ENCODE data around the gene TMEM139.

The TMEM139 gene

GRCh38 chr7:143284591-143285469, at the start of gene TMEM139:
TSS of gene TMEM139 (plus strand) at chr7:143284958. CDS start at chr7:143285958, 1,000 bp downstream.
- Histone ChIP-seq H3K9me3 (ENCODE audit: severe bottlenecking) (peaks cover 10% of the 10 kb centered on the region), H3K4me3 (ENCODE audit: low read depth, low read length) (no peak within 1 kb of the TSS), H3K27ac (no peak within 1 kb of the TSS), H3K36me3 (peaks cover 9% of the 10 kb centered on the region), H3K27me3 (ENCODE audit: insufficient read depth, low read depth, severe bottlenecking) (no peaks in the 10 kb centered on the region)
- DNase-seq, result no peak
- TF ChIP-seq CTCF (IDR thresholded peaks at IDR 0.05; ENCODE audit: low read depth, low read length), result no peak

GRCh38 chr7:143235561-143235960, 49.2 kb upstream of the TMEM139 start:
- H3K4me3 ChIP-seq (ENCODE audit: low read depth, low read length), result no peak overlapping the region
- DNase-seq, result no peak
- no peaks in the 10 kb centered on the region for H3K36me3 ChIP-seq
- H3K9me3 ChIP-seq (ENCODE audit: severe bottlenecking), result peaks cover 15% of the 10 kb centered on the region
- H3K27ac ChIP-seq, result no peak overlapping the region
- TF ChIP-seq CTCF (IDR thresholded peaks at IDR 0.05; ENCODE audit: low read depth, low read length), result no peak
- H3K27me3 ChIP-seq (ENCODE audit: insufficient read depth, low read depth, severe bottlenecking), result no peaks in the 10 kb centered on the region

- no peak overlapping the region for H3K27ac ChIP-seq
- peaks cover 15% of the 10 kb centered on the region for H3K9me3 ChIP-seq (ENCODE audit: severe bottlenecking)
- H3K36me3 ChIP-seq, result no peaks in the 10 kb centered on the region
- H3K4me3 ChIP-seq (ENCODE audit: low read depth, low read length), result no peak overlapping the region
- DNase-seq, result no peak
- H3K27me3 ChIP-seq (ENCODE audit: insufficient read depth, low read depth, severe bottlenecking), result no peaks in the 10 kb centered on the region
- no peak for TF ChIP-seq CTCF (IDR thresholded peaks at IDR 0.05; ENCODE audit: low read depth, low read length)
These were observed 48.3 kb upstream of the TMEM139 start for GRCh38 chr7:143236408-143236990.

GRCh38 chr7:143237366-143237765, 47.4 kb upstream of the TMEM139 start:
- H3K36me3 ChIP-seq, result no peaks in the 10 kb centered on the region

GRCh38 chr7:143238289-143238980, 46.3 kb upstream of the TMEM139 start:
- no peak overlapping the region for H3K4me3 ChIP-seq (ENCODE audit: low read depth, low read length)
- peaks cover 15% of the 10 kb centered on the region for H3K9me3 ChIP-seq (ENCODE audit: severe bottlenecking)
- DNase-seq, result no peak
- TF ChIP-seq CTCF (IDR thresholded peaks at IDR 0.05; ENCODE audit: low read depth, low read length), result no peak
- no peaks in the 10 kb centered on the region for H3K36me3 ChIP-seq
- no peak overlapping the region for H3K27ac ChIP-seq
- H3K27me3 ChIP-seq (ENCODE audit: insufficient read depth, low read depth, severe bottlenecking), result no peaks in the 10 kb centered on the region

More at GRCh38 chr7:143237366-143237765, 47.4 kb upstream of the TMEM139 start:
- H3K4me3 ChIP-seq (ENCODE audit: low read depth, low read length), result no peak overlapping the region
- no peak for TF ChIP-seq CTCF (IDR thresholded peaks at IDR 0.05; ENCODE audit: low read depth, low read length)
- peaks cover 15% of the 10 kb centered on the region for H3K9me3 ChIP-seq (ENCODE audit: severe bottlenecking)
- no peak overlapping the region for H3K27ac ChIP-seq
- DNase-seq, result no peak
- H3K27me3 ChIP-seq (ENCODE audit: insufficient read depth, low read depth, severe bottlenecking), result no peaks in the 10 kb centered on the region

All from WERI-Rb-1 (cell line).